CD4-positive, alpha-beta T cell (primary cell): ENCODE results near the gene FNDC10. TPM values are rescaled to one million over a fixed set of nuclear protein-coding genes. Genes with fewer than 3 reads are reported as not detected.

ENCODE experiments used
- ATAC-seq: fragments of 200-7000 bp; cut with Tn5 transposase; one replicate; pipeline ENCODE4 v1.10.0; 2022; ENCODE audit warnings: mild to moderate bottlenecking; ENCODE audit not compliant: poor library complexity
- CTCF ChIA-PET: fragments of 350-600 bp; sonication (Branson Sonifier 250); formaldehyde crosslinking; loops from one replicate; lab custom pipeline; 2021; ENCODE audit warnings: antibody characterized with exemption, inconsistent platforms; lab: Charles Lee
- POLR2A ChIA-PET: fragments of 350-600 bp; sonication (Branson Sonifier 250); formaldehyde crosslinking; loops from one replicate; lab custom pipeline; 2021; ENCODE audit warnings: antibody characterized with exemption, inconsistent platforms; lab: Charles Lee
- DNase-seq, 14 experiments: peaks; one replicate each; pipeline ENCODE4 v3.0.0-alpha.2; 2013 to 2020; ENCODE audit warnings: mixed read lengths in 2 of 14
- H3K27ac ChIP-seq, 2 donors: one replicate each; pipeline versions ENCODE4 v1.5.1 to v1.7.0; 2013; ENCODE audit warnings: low read length in 2 of 2, low read depth in 1 of 2, mild to moderate bottlenecking in 1 of 2
- H3K27me3 ChIP-seq, 2 experiments: 1 replicate in 1 of 2; 2 replicates in 1 of 2; pipeline versions ENCODE4 v1.6.1 to v1.7.0; 2013; ENCODE audit warnings: low read length in 2 of 2, control low read depth in 1 of 2, mild to moderate bottlenecking in 1 of 2, moderate library complexity in 1 of 2; ENCODE audit not compliant: insufficient read depth in 2 of 2, control insufficient read depth in 1 of 2
- H3K36me3 ChIP-seq: one replicate; pipeline ENCODE4 v1.6.1; 2013; ENCODE audit warnings: low read length, control low read depth; ENCODE audit not compliant: insufficient read depth
- H3K4me1 ChIP-seq: one replicate; pipeline ENCODE4 v1.6.1; 2013; ENCODE audit warnings: low read length, control low read depth; ENCODE audit not compliant: insufficient read depth
- H3K4me3 ChIP-seq: one replicate; pipeline ENCODE4 v1.5.1; 2013; ENCODE audit warnings: mild to moderate bottlenecking, low read length, moderate library complexity
- H3K9me3 ChIP-seq, 2 experiments: 1 replicate in 1 of 2; 2 replicates in 1 of 2; pipeline versions ENCODE4 v1.6.1 to v1.7.0; 2013; ENCODE audit warnings: low read length in 2 of 2, mild to moderate bottlenecking in 2 of 2, control low read depth in 1 of 2, moderate library complexity in 1 of 2; ENCODE audit not compliant: control insufficient read depth in 1 of 2, insufficient read depth in 1 of 2
- H3K27ac Mint-ChIP-seq: one replicate; pipeline ENCODE4 v1.8.0; 2020; ENCODE audit warnings: mixed read lengths
- H3K27me3 Mint-ChIP-seq: one replicate; pipeline ENCODE4 v1.8.0; 2021; ENCODE audit warnings: mixed read lengths
- H3K36me3 Mint-ChIP-seq: one replicate; pipeline ENCODE4 v1.8.0; 2021; ENCODE audit warnings: low read depth, mixed read lengths
- H3K4me1 Mint-ChIP-seq: one replicate; pipeline ENCODE4 v1.8.0; 2021; ENCODE audit warnings: low read depth, mixed read lengths
- H3K4me3 Mint-ChIP-seq: one replicate; pipeline ENCODE4 v1.8.0; 2020; ENCODE audit warnings: mild to moderate bottlenecking, mixed read lengths
- H3K9me3 Mint-ChIP-seq: one replicate; pipeline ENCODE4 v1.8.0; 2020; ENCODE audit warnings: mixed read lengths
- CTCF ChIP-seq: fragments of 200-600 bp; IDR thresholded peaks from one replicate; pipeline ENCODE4 v1.8.0; 2022; ENCODE audit warnings: antibody characterized with exemption, mild to moderate bottlenecking
- intact Hi-C, 2 experiments: fragments of 100-400 bp; cut with DNase I in 1 of 2; cut with micrococcal nuclease in 1 of 2; formaldehyde crosslinking; loops; one replicate each; pipeline versions ENCODE4 v1.15.1 to v1.9.0; 2023 to 2025; cut with DNase I, micrococcal nuclease
- total RNA-seq, 174 experiments: library from RNA in 2 of 174; stranded (reverse) in 2 of 174; gene quantifications; one replicate each; pipeline ENCODE4 v1.2.3 and lab custom pipeline; 2021 to 2026

FNDC10 gene
- total RNA-seq, 2 experiments from 2014 or later: 1.0 to 1.3 TPM

DNA sequence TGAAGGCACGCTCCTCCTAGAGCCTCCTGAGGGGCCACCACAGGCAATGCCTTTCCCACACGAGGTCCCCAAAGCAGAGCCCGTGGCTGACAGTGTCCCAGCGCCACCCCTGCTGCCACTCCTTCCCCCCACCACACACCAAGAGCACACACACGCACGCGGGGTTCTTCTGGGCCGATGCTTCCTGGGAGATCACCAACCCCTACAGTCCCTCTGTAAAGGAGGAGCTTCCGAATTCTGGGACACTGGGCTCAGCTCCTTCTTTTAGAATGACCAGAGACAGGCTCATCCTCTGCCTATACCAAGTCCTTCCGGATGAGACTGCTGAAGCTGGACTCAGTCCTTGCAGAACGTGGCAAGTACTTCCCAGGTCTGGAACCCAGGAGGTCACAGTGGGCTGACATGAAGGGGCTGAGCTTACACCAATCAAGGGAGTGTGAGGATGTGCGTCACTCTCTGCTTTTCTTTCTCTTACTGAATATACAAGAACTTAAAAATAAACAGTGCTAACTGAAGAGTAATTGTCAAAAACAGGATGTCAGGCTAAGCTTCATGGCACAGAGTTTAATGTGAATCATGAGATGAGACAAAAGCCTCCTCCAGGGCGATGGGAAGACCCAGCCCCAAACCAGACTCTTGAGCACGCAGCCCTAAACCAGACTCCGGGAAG lies 38.0 kb downstream of the FNDC10 start:
- no peak for ATAC-seq
- Mint-ChIP-seq H3K36me3 (peaks cover 69% of the 10 kb centered on the region), H3K9me3 (no peaks in the 10 kb centered on the region), H3K4me1 (peaks cover 20% of the 10 kb centered on the region), H3K27me3 (no peaks in the 10 kb centered on the region), H3K4me3 (no peak overlapping the region), H3K27ac (peak overlapping the region; percentile 44)
- Histone ChIP-seq H3K27ac (no peak overlapping the region), H3K4me1 (peaks cover 9% of the 10 kb centered on the region), H3K4me3 (no peak overlapping the region), H3K27me3 (no peaks in the 10 kb centered on the region), H3K9me3 (no peaks in the 10 kb centered on the region), H3K36me3 (peaks cover 54% of the 10 kb centered on the region)
- TF ChIP-seq CTCF: no peak
- ChIA-PET POLR2A (no interaction called here), CTCF (no interaction called here)
- intact Hi-C loops: no loop called here
- no peak for DNase-seq

GRCh38 chr1:1560178-1560577 lies 39.8 kb downstream of the FNDC10 start:
- intact Hi-C loops: no loop called here
- no peaks in the 10 kb centered on the region for H3K9me3 Mint-ChIP-seq
- Histone ChIP-seq H3K4me1 (no peaks in the 10 kb centered on the region), H3K27me3 (no peaks in the 10 kb centered on the region), H3K9me3 (no peaks in the 10 kb centered on the region), H3K27ac (no peak overlapping the region), H3K4me3 (no peak overlapping the region), H3K36me3 (peaks cover 44% of the 10 kb centered on the region)
- peaks cover 56% of the 10 kb centered on the region for H3K36me3 Mint-ChIP-seq
- ChIA-PET POLR2A (interaction anchor here (0.5 kb wide), 1 partner anchor 565 kb away, joined by 3 read pairs; no protein-coding TSS in a partner anchor), CTCF (no interaction called here)
- TF ChIP-seq CTCF: no peak
- H3K27ac Mint-ChIP-seq: no peak overlapping the region
- no peak for DNase-seq
- H3K4me1 Mint-ChIP-seq: peaks cover 13% of the 10 kb centered on the region
- no peak overlapping the region for H3K4me3 Mint-ChIP-seq
- no peak for ATAC-seq
- no peaks in the 10 kb centered on the region for H3K27me3 Mint-ChIP-seq

DNA sequence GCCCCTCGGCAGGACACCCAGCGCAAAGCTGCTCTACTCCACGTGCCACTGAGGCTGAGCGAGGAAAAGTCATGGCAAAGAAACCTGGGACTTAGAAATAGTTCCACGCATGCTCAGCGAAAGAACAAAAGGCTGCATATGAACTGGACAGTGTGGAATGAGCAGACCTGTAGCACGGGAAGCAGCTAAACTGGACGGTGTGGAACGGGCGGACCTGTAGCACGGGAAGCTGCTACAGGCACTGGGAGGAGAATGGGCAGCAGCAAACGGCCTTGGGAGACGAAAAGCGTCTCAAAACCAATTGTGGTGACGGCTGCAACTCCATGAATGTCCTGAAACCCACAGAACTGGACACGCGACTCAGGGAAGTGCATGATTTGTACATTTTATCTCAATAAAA lies 40.9 kb downstream of the FNDC10 start:
- no peaks in the 10 kb centered on the region for H3K4me1 ChIP-seq
- ChIA-PET POLR2A (interaction anchor here (0.9 kb wide), 1 partner anchor 9 kb away, joined by 3 read pairs; no protein-coding TSS in a partner anchor), CTCF (no interaction called here)
- H3K27me3 ChIP-seq: no peaks in the 10 kb centered on the region
- Mint-ChIP-seq H3K36me3 (peaks cover 45% of the 10 kb centered on the region), H3K9me3 (no peaks in the 10 kb centered on the region), H3K4me1 (peaks cover 3% of the 10 kb centered on the region), H3K27me3 (no peaks in the 10 kb centered on the region), H3K27ac (peak overlapping the region; percentile 49), H3K4me3 (no peak overlapping the region)
- TF ChIP-seq CTCF: no peak
- DNase-seq (no peak), ATAC-seq (no peak)
- no peak overlapping the region for H3K27ac ChIP-seq
- intact Hi-C loops: no loop called here
- H3K9me3 ChIP-seq: no peaks in the 10 kb centered on the region
- H3K4me3 ChIP-seq: no peak overlapping the region
- peaks cover 36% of the 10 kb centered on the region for H3K36me3 ChIP-seq
